ENCODE measurements around the gene KIFAP3.
"Not testable (repeated sequence)": the region's sequence is repeated elsewhere in the genome, so short reads cannot be mapped to it uniquely, and the experiment has no call there.

KIFAP3 gene

GRCh38 chr1:170074250-170075157, at the start of gene KIFAP3:
Gene KIFAP3 (minus strand): TSS chr1:170074695. CDS start chr1:170074467, 228 bp downstream.
- TF ChIP-seq CTCF (IDR thresholded peaks at IDR 0.05): peak; percentile 33
- H3K36me3 ChIP-seq (ENCODE audit: control insufficient read depth, insufficient read depth, low read length): no peaks in the 10 kb centered on the region
- H2AFZ ChIP-seq: peak within 1 kb of the TSS; percentile 95
- H3K9ac ChIP-seq: no peak within 1 kb of the TSS
- no peaks in the 10 kb centered on the region for H3K9me3 ChIP-seq (ENCODE audit: control insufficient read depth, low read length)
- H3K27ac ChIP-seq: peak within 1 kb of the TSS; percentile 79
- H3K4me2 ChIP-seq (ENCODE audit: low read length): peak within 1 kb of the TSS; percentile 54
- H3K27me3 ChIP-seq (ENCODE audit: control insufficient read depth, insufficient read depth, low read length): no peaks in the 10 kb centered on the region
- H3K4me3 ChIP-seq (ENCODE audit: low read depth, low read length): peak within 1 kb of the TSS; percentile 60
- no peaks in the 10 kb centered on the region for H3K4me1 ChIP-seq
- H3K79me2 ChIP-seq: peaks cover 7% of the 10 kb centered on the region

GRCh38 chr1:170122366-170122765, 47.9 kb upstream of the KIFAP3 start:
- Histone ChIP-seq H3K9ac (no peak overlapping the region), H3K4me1 (no peaks in the 10 kb centered on the region), H3K27me3 (ENCODE audit: control insufficient read depth, insufficient read depth, low read length) (no peaks in the 10 kb centered on the region), H3K36me3 (ENCODE audit: control insufficient read depth, insufficient read depth, low read length) (no peaks in the 10 kb centered on the region), H2AFZ (no peak overlapping the region), H3K27ac (no peak overlapping the region), H3K4me3 (ENCODE audit: low read depth, low read length) (no peak overlapping the region), H3K9me3 (ENCODE audit: control insufficient read depth, low read length) (no peaks in the 10 kb centered on the region), H3K4me2 (ENCODE audit: low read length) (no peak overlapping the region), H3K79me2 (no peaks in the 10 kb centered on the region)
- TF ChIP-seq CTCF (IDR thresholded peaks at IDR 0.05): no peak

- no peak for TF ChIP-seq CTCF (IDR thresholded peaks at IDR 0.05)
- no peaks in the 10 kb centered on the region for H3K27me3 ChIP-seq (ENCODE audit: control insufficient read depth, insufficient read depth, low read length)
- H3K27ac ChIP-seq: no peak overlapping the region
- no peak overlapping the region for H3K4me3 ChIP-seq (ENCODE audit: low read depth, low read length)
- no peak overlapping the region for H2AFZ ChIP-seq
- no peaks in the 10 kb centered on the region for H3K36me3 ChIP-seq (ENCODE audit: control insufficient read depth, insufficient read depth, low read length)
- H3K9me3 ChIP-seq (ENCODE audit: control insufficient read depth, low read length): no peaks in the 10 kb centered on the region
- H3K4me1 ChIP-seq: no peaks in the 10 kb centered on the region
- no peak overlapping the region for H3K4me2 ChIP-seq (ENCODE audit: low read length)
- no peaks in the 10 kb centered on the region for H3K79me2 ChIP-seq
- no peak overlapping the region for H3K9ac ChIP-seq
These were observed 40.4 kb upstream of the KIFAP3 start for GRCh38 chr1:170114906-170115305.

- not testable (repeated sequence) for H3K4me3 ChIP-seq (ENCODE audit: low read depth, low read length); H3K9me3 ChIP-seq (ENCODE audit: control insufficient read depth, low read length); H3K36me3 ChIP-seq (ENCODE audit: control insufficient read depth, insufficient read depth, low read length); H3K27me3 ChIP-seq (ENCODE audit: control insufficient read depth, insufficient read depth, low read length); H3K4me1 ChIP-seq; H3K79me2 ChIP-seq; H3K27ac ChIP-seq; H3K9ac ChIP-seq; H2AFZ ChIP-seq; H3K4me2 ChIP-seq (ENCODE audit: low read length)
These were observed 38.6 kb upstream of the KIFAP3 start for GRCh38 chr1:170113140-170113539.

GRCh38 chr1:170097449-170097948, 23.0 kb upstream of the KIFAP3 start:
- Histone ChIP-seq H2AFZ (no peak overlapping the region), H3K36me3 (ENCODE audit: control insufficient read depth, insufficient read depth, low read length) (no peaks in the 10 kb centered on the region), H3K4me3 (ENCODE audit: low read depth, low read length) (no peak overlapping the region), H3K79me2 (no peaks in the 10 kb centered on the region), H3K27ac (no peak overlapping the region), H3K27me3 (ENCODE audit: control insufficient read depth, insufficient read depth, low read length) (no peaks in the 10 kb centered on the region), H3K9ac (no peak overlapping the region), H3K9me3 (ENCODE audit: control insufficient read depth, low read length) (no peaks in the 10 kb centered on the region), H3K4me1 (no peaks in the 10 kb centered on the region), H3K4me2 (ENCODE audit: low read length) (no peak overlapping the region)
- TF ChIP-seq CTCF (IDR thresholded peaks at IDR 0.05): no peak

Measured in parathyroid adenoma (tissue), 2 donors.